Omental fat pad (tissue), 4 donors: ENCODE results near the gene DND1. TPM values are rescaled to one million over a fixed set of nuclear protein-coding genes. Genes with fewer than 3 reads are reported as not detected.
A peak's percentile ranks its signal among the peaks of the same experiment; 100 is the strongest.
"Not testable (repeated sequence)": the region's sequence is repeated elsewhere in the genome, so short reads cannot be mapped to it uniquely, and the experiment has no call there.

Experiments
- ATAC-seq: fragments of 150-250 bp; one replicate; pipeline ENCODE4 v1.9.1; 2016; ENCODE audit warnings: mild to moderate bottlenecking, moderate library complexity; ENCODE audit not compliant: low FRiP score
- DNase-seq: peaks from one replicate; pipeline ENCODE4 v3.0.0-alpha.2; 2019; ENCODE audit warnings: low spot score
- CTCF ChIP-seq, 3 donors: fragments of 450-650 bp; IDR thresholded peaks; one replicate each; pipeline ENCODE4 v1.5.1; 2016 to 2017; ENCODE audit warnings: antibody characterized with exemption in 3 of 3, mild to moderate bottlenecking in 3 of 3, moderate library complexity in 2 of 3
- total RNA-seq, 4 donors: library from RNA; depleted of rRNA; stranded (reverse); fragments of >200 nt; gene quantifications; one replicate each; pipeline ENCODE4 v1.1.0, GENCODE V29; 2016

The DND1 gene
- total RNA-seq: 1 to 10 TPM in 2 of 4 donors, under 1 TPM in 2; 0.84 to 2.5 (median 1.3) TPM

GRCh38 chr5:140673187-140673976 lies at the start of gene DND1:
Gene DND1 (minus strand): TSS chr5:140673576. CDS start chr5:140673542, 34 bp downstream.
- TF ChIP-seq CTCF (IDR thresholded peaks at IDR 0.05): no peak
- no peak for ATAC-seq

GRCh38 chr5:140721395-140721794 lies 48.0 kb upstream of the DND1 start:
- not testable (repeated sequence) for DNase-seq, ATAC-seq

More at GRCh38 chr5:140673187-140673976, at the start of gene DND1:
- no peak for DNase-seq

GRCh38 chr5:140720738-140721137 lies 47.4 kb upstream of the DND1 start:
- DNase-seq, ATAC-seq: not testable (repeated sequence)

GRCh38 chr5:140718266-140718592 lies 44.9 kb upstream of the DND1 start:
- no peak for TF ChIP-seq CTCF (IDR thresholded peaks at IDR 0.05)
- no peak for DNase-seq
- no peak for ATAC-seq

GRCh38 chr5:140716238-140716637 lies 42.9 kb upstream of the DND1 start:
- not testable (repeated sequence) for DNase-seq, ATAC-seq

GRCh38 chr5:140713562-140714094 lies 40.3 kb upstream of the DND1 start:
- ATAC-seq (no peak), DNase-seq (no peak)
- no peak for TF ChIP-seq CTCF (IDR thresholded peaks at IDR 0.05)

GRCh38 chr5:140711794-140712193 lies 38.4 kb upstream of the DND1 start:
- DNase-seq: no peak
- no peak for ATAC-seq
- TF ChIP-seq CTCF (IDR thresholded peaks at IDR 0.05): no peak

- DNase-seq: peak; percentile 66
- TF ChIP-seq CTCF (IDR thresholded peaks at IDR 0.05): no peak
- ATAC-seq: peak; percentile 98
Measured at GRCh38 chr5:140710899-140711552, 37.6 kb upstream of the DND1 start.

- ATAC-seq, DNase-seq: not testable (repeated sequence)
Measured at GRCh38 chr5:140708787-140709186, 35.4 kb upstream of the DND1 start.
